DMS153 (cell line): ENCODE results near the gene SPECC1.
"Not testable (repeated sequence)": the region's sequence is repeated elsewhere in the genome, so short reads cannot be mapped to it uniquely, and the experiment has no call there.

ENCODE experiments used
- DNase-seq: peaks from one replicate; lab custom pipeline; 2025; lab: John Stamatoyannopoulos, UW

The SPECC1 gene

GRCh38 chr17:20207262-20207985 lies 198.3 kb downstream of the SPECC1 start:
- DNase-seq: no peak

GRCh38 chr17:20208717-20209116 lies 199.6 kb downstream of the SPECC1 start:
- DNase-seq: no peak

GRCh38 chr17:20210180-20210579 lies 201.0 kb downstream of the SPECC1 start:
- DNase-seq: no peak

- no peak for DNase-seq
Observed at GRCh38 chr17:20210614-20211013, 201.5 kb downstream of the SPECC1 start.

GRCh38 chr17:20211246-20211645 lies 202.1 kb downstream of the SPECC1 start:
- DNase-seq: no peak

GRCh38 chr17:20213449-20213848 lies 204.3 kb downstream of the SPECC1 start:
- no peak for DNase-seq

GRCh38 chr17:20214794-20215193 lies 205.6 kb downstream of the SPECC1 start:
- no peak for DNase-seq

- no peak for DNase-seq
Observed at GRCh38 chr17:20216154-20216815, 207.1 kb downstream of the SPECC1 start.

GRCh38 chr17:20216853-20217252 lies 207.7 kb downstream of the SPECC1 start:
- DNase-seq: no peak

GRCh38 chr17:20217677-20218076 lies 208.5 kb downstream of the SPECC1 start:
- no peak for DNase-seq

- DNase-seq: no peak
Observed at GRCh38 chr17:20218272-20218671, 209.1 kb downstream of the SPECC1 start.

GRCh38 chr17:20223808-20224328 lies 214.7 kb downstream of the SPECC1 start:
- no peak for DNase-seq

- DNase-seq: no peak
Observed at GRCh38 chr17:20224379-20224778, 215.2 kb downstream of the SPECC1 start.

GRCh38 chr17:20225162-20226115 lies 216.3 kb downstream of the SPECC1 start:
- DNase-seq: no peak

- peak; percentile 50 for DNase-seq
Observed at GRCh38 chr17:20226814-20227482, 217.8 kb downstream of the SPECC1 start.

- DNase-seq: not testable (repeated sequence)
Observed at GRCh38 chr17:20227720-20228370, 218.7 kb downstream of the SPECC1 start.

GRCh38 chr17:20228410-20228809 lies 219.3 kb downstream of the SPECC1 start:
- DNase-seq: no peak

- no peak for DNase-seq
Observed at GRCh38 chr17:20228860-20229259, 219.7 kb downstream of the SPECC1 start.

GRCh38 chr17:20230924-20231323 lies 221.8 kb downstream of the SPECC1 start:
- DNase-seq: no peak

- no peak for DNase-seq
Observed at GRCh38 chr17:20232611-20233010, 223.5 kb downstream of the SPECC1 start.

- no peak for DNase-seq
Observed at GRCh38 chr17:20234276-20234675, 225.1 kb downstream of the SPECC1 start.
